IMR-90 (cell line): ENCODE data around the gene ENDOD1. TPM values are rescaled to one million over a fixed set of nuclear protein-coding genes. Genes with fewer than 3 reads are reported as not detected.

Source experiments
- ATAC-seq: fragments of 200-7000 bp; cut with Tn5 transposase; 2 replicates; pipeline ENCODE4 v1.9.1; 2020; ENCODE audit warnings: low read depth, mild to moderate bottlenecking, moderate library complexity
- BruUV-seq: library from RNA; stranded (reverse); fragments of 400-500 nt; replicated peaks from 2 replicates; lab custom pipeline; 2021; lab: Mats Ljungman, UMichigan
- CTCF ChIA-PET: fragments of 300-600 bp; formaldehyde crosslinking; extraction: SDS; loops from one replicate; lab custom pipeline; 2021; ENCODE audit warnings: antibody characterized with exemption; lab: Yijun Ruan, JAX
- POLR2A ChIA-PET: fragments of 300-600 bp; sonication (Branson Sonifier 250); formaldehyde crosslinking; loops from one replicate; lab custom pipeline; 2022; ENCODE audit warnings: antibody characterized with exemption; ENCODE audit not compliant: unreplicated experiment; lab: Charles Lee
- DNase-seq: peaks from one replicate; pipeline ENCODE4 v3.0.0; 2013
- H2AFZ ChIP-seq: replicated peaks from 2 replicates; pipeline ENCODE3; 2013; ENCODE audit warnings: low read length, mild to moderate bottlenecking; ENCODE audit not compliant: poor library complexity
- H2AK5ac ChIP-seq: 2 replicates; pipeline ENCODE4 v1.6.1; 2013; ENCODE audit warnings: low read depth, low read length, inconsistent platforms
- H2AK9ac ChIP-seq: replicated peaks from 2 replicates; pipeline ENCODE3; 2013; ENCODE audit warnings: mild to moderate bottlenecking, low read depth, low read length, moderate library complexity; ENCODE audit not compliant: poor library complexity
- H2BK120ac ChIP-seq: 2 replicates; pipeline ENCODE4 v1.6.1; 2013; ENCODE audit warnings: low read depth, low read length, inconsistent platforms
- H2BK15ac ChIP-seq: 3 replicates; pipeline ENCODE4 v1.6.1; 2013; ENCODE audit warnings: low read depth, low read length, inconsistent platforms
- H2BK20ac ChIP-seq: 2 replicates; pipeline ENCODE4 v1.6.1; 2013; ENCODE audit warnings: low read depth, mild to moderate bottlenecking, inconsistent platforms, low read length, moderate library complexity
- H2BK5ac ChIP-seq: 2 replicates; pipeline ENCODE4 v1.6.1; 2013; ENCODE audit warnings: mild to moderate bottlenecking, low read depth, low read length, inconsistent platforms; ENCODE audit not compliant: poor library complexity, severe bottlenecking
- H3K14ac ChIP-seq: replicated peaks from 2 replicates; pipeline ENCODE4 v1.6.1; 2013; ENCODE audit warnings: low read depth, low read length, inconsistent platforms
- H3K18ac ChIP-seq: 2 replicates; pipeline ENCODE4 v1.6.1; 2013; ENCODE audit warnings: low read depth, low read length, control low read depth
- H3K23ac ChIP-seq: 2 replicates; pipeline ENCODE4 v1.6.1; 2013; ENCODE audit warnings: low read depth, low read length, inconsistent platforms
- H3K27ac ChIP-seq: 2 replicates; pipeline ENCODE4 v1.5.1; 2013; ENCODE audit warnings: mild to moderate bottlenecking, control low read depth, low read length; ENCODE audit not compliant: insufficient read depth
- H3K27me3 ChIP-seq: 2 replicates; pipeline ENCODE4 v1.6.1; 2013; ENCODE audit warnings: low read length; ENCODE audit not compliant: control insufficient read depth, insufficient read depth
- H3K36me3 ChIP-seq: 2 replicates; pipeline ENCODE4 v1.6.1; 2013; ENCODE audit warnings: low read length, mixed read lengths; ENCODE audit not compliant: control insufficient read depth, insufficient read depth
- H3K4ac ChIP-seq: 2 replicates; pipeline ENCODE4 v1.6.1; 2013; ENCODE audit warnings: low read depth, low read length, inconsistent platforms
- H3K4me1 ChIP-seq: 2 replicates; pipeline ENCODE4 v1.6.1; 2013; ENCODE audit warnings: low read length, mixed read lengths; ENCODE audit not compliant: control insufficient read depth, insufficient read depth
- H3K4me2 ChIP-seq: 2 replicates; pipeline ENCODE4 v1.6.1; 2013; ENCODE audit warnings: low read depth, mild to moderate bottlenecking, control low read depth, low read length, moderate library complexity
- H3K4me3 ChIP-seq: 2 replicates; pipeline ENCODE4 v1.5.1; 2013; ENCODE audit warnings: low read depth, mild to moderate bottlenecking, control low read depth, low read length, moderate library complexity; ENCODE audit not compliant: insufficient read depth
- H3K56ac ChIP-seq: 2 replicates; pipeline ENCODE4 v1.6.1; 2013; ENCODE audit warnings: low read length, inconsistent platforms; ENCODE audit not compliant: insufficient read depth; ENCODE audit errors: extremely low read depth
- H3K79me1 ChIP-seq, 2 experiments: 2 replicates each; pipeline ENCODE4 v1.6.1; 2013; ENCODE audit warnings: low read length in 2 of 2, inconsistent platforms in 1 of 2, low read depth in 1 of 2
- H3K9ac ChIP-seq: 2 replicates; pipeline ENCODE4 v1.6.1; 2013; ENCODE audit warnings: low read depth, low read length, control low read depth
- H3K9me1 ChIP-seq: 2 replicates; pipeline ENCODE4 v1.6.1; 2013; ENCODE audit warnings: low read length, inconsistent platforms; ENCODE audit not compliant: insufficient read depth
- H3K9me3 ChIP-seq: 2 replicates; pipeline ENCODE4 v1.6.1; 2013; ENCODE audit warnings: low read length; ENCODE audit not compliant: control insufficient read depth, insufficient read depth
- H4K20me1 ChIP-seq: 2 replicates; pipeline ENCODE4 v1.6.1; 2013; ENCODE audit warnings: low read length, inconsistent platforms; ENCODE audit not compliant: insufficient read depth
- H4K5ac ChIP-seq: 2 replicates; pipeline ENCODE4 v1.6.1; 2013; ENCODE audit warnings: mild to moderate bottlenecking, low read depth, low read length, control low read depth
- H4K8ac ChIP-seq, 2 experiments: 2 replicates each; pipeline ENCODE4 v1.6.1; 2013; ENCODE audit warnings: low read depth in 2 of 2, low read length in 2 of 2, control low read depth in 1 of 2, inconsistent platforms in 1 of 2
- H4K91ac ChIP-seq: 2 replicates; pipeline ENCODE4 v1.6.1; 2013; ENCODE audit warnings: low read depth, low read length, inconsistent platforms; ENCODE audit not compliant: insufficient read depth
- CEBPB ChIP-seq: IDR thresholded peaks from 2 replicates; pipeline ENCODE4 v1.6.1; 2012; ENCODE audit warnings: low read depth, low read length, improper control_type of control experiment
- MAZ ChIP-seq: IDR thresholded peaks from 2 replicates; pipeline ENCODE4 v1.6.1; 2012; ENCODE audit warnings: low read depth, mild to moderate bottlenecking, low read length, improper control_type of control experiment, moderate library complexity, borderline replicate concordance
- POLR2A ChIP-seq: IDR thresholded peaks from 2 replicates; pipeline ENCODE4 v1.6.1; 2012; ENCODE audit warnings: mild to moderate bottlenecking, low read depth, low read length
- RCOR1 ChIP-seq: IDR thresholded peaks from 2 replicates; pipeline ENCODE4 v1.6.1; 2012; ENCODE audit warnings: mild to moderate bottlenecking, low read length, improper control_type of control experiment; ENCODE audit not compliant: insufficient replicate concordance
- USF2 ChIP-seq: fragments of 150-350 bp; IDR thresholded peaks from 2 replicates; pipeline ENCODE4 v1.6.1; 2017; ENCODE audit warnings: mild to moderate bottlenecking, antibody characterized with exemption, low read length, low read depth
- WGBS, 2 experiments: methylation state at CpG; one replicate each; pipeline versions ENCODE4 v1.1.5 to v1.1.7; 2013; ENCODE audit warnings: missing lambda C conversion rate in 2 of 2; ENCODE audit not compliant: insufficient read length in 1 of 2; ENCODE audit errors: extremely low coverage in 2 of 2; 5-methylcytosine and 5-hydroxymethylcytosine counted together
- dilution Hi-C: fragments of 300-500 bp; cut with HindIII; formaldehyde crosslinking; loops from one replicate; pipeline ENCODE4 v1.14.3; 2018; ENCODE audit warnings: low sequenced_read_pairs; ENCODE audit not compliant: unreplicated experiment
- in situ Hi-C: fragments of 300-500 bp; cut with MboI; formaldehyde crosslinking; loops from 3 replicates; pipeline ENCODE4 v1.14.3; 2019; ENCODE audit warnings: low sequenced_read_pairs, inconsistent platforms, mixed read lengths
- intact Hi-C: fragments of 100-400 bp; cut with micrococcal nuclease; formaldehyde crosslinking; loops from 2 replicates; pipeline ENCODE4 v1.10.0; 2022
- polyA plus RNA-seq, 3 experiments: library from polyadenylated mRNA; depleted of rRNA; stranded (reverse); fragments of >200 nt; gene quantifications; 2 replicates each; pipeline ENCODE4 v1.2.3, GENCODE V29; 2012; ENCODE audit warnings: low replicate concordance in 1 of 3
- total RNA-seq: library from RNA; depleted of rRNA; stranded (reverse); fragments of >200 nt; gene quantifications from 2 replicates; pipeline ENCODE4 v1.2.3, GENCODE V29; 2012

Gene ENDOD1
- total and polyA plus RNA-seq, 2 of the 4 experiments (the other 2 are of a cell fraction), result 7.0 to 17.6 TPM

- no peak overlapping the region for H2BK20ac ChIP-seq
- in situ Hi-C loops (loop anchor here (5.0 kb wide), 1 partner anchor 550 kb away; no protein-coding TSS in a partner anchor), intact Hi-C loops (loop anchor here (10.0 kb wide), 1 partner anchor 438 kb away; no protein-coding TSS in a partner anchor), dilution Hi-C loops (no loop called here)
- ChIA-PET CTCF (interaction anchor here (0.8 kb wide), 1 partner anchor 607 kb away, joined by 3 read pairs; no protein-coding TSS in a partner anchor), POLR2A (interaction anchor here (0.8 kb wide), 1 partner anchor 548 kb away, joined by 3 read pairs; no protein-coding TSS in a partner anchor)
- H3K9ac ChIP-seq, result no peak overlapping the region
- H2BK15ac ChIP-seq, result no peak overlapping the region
- H3K9me1 ChIP-seq, result no peaks in the 10 kb centered on the region
- TF ChIP-seq CEBPB, result no peak
- TF ChIP-seq POLR2A, result no peak
- no peak for TF ChIP-seq MAZ
- TF ChIP-seq RCOR1, result no peak
- no peak for TF ChIP-seq USF2
- H2AK9ac ChIP-seq, result no peak overlapping the region
- WGBS, 2 experiments, result no CpG with 5 or more reads among the region's 7 CpGs
- no peak overlapping the region for H2AFZ ChIP-seq
- no peak overlapping the region for H3K56ac ChIP-seq
- H4K8ac ChIP-seq, result no peak overlapping the region
- H3K14ac ChIP-seq, result no peak overlapping the region
- ATAC-seq (no peak), DNase-seq (no peak)
- no peak overlapping the region for H3K18ac ChIP-seq
- no peak overlapping the region for H4K5ac ChIP-seq
- H3K4ac ChIP-seq, result no peak overlapping the region
- BruUV-seq, result no TSS peak
- H3K36me3 ChIP-seq, result no peaks in the 10 kb centered on the region
- no peak overlapping the region for H3K23ac ChIP-seq
- H2BK120ac ChIP-seq, result no peak overlapping the region
- H3K27me3 ChIP-seq, result peaks cover 2% of the 10 kb centered on the region; the same call in 1 of the 2 replicates
- no peak overlapping the region for H2BK5ac ChIP-seq
- no peaks in the 10 kb centered on the region for H3K9me3 ChIP-seq
- no peak overlapping the region for H3K4me2 ChIP-seq
- H4K91ac ChIP-seq, result no peak overlapping the region
- no peaks in the 10 kb centered on the region for H3K79me1 ChIP-seq
- H3K4me1 ChIP-seq, result no peaks in the 10 kb centered on the region
- no peak overlapping the region for H3K27ac ChIP-seq
- H4K20me1 ChIP-seq, result no peaks in the 10 kb centered on the region
- no peak overlapping the region for H3K4me3 ChIP-seq
- H2AK5ac ChIP-seq, result no peak overlapping the region
These were observed 67.4 kb downstream of the ENDOD1 start for GRCh38 chr11:95156916-95157541.
